HEK293T (cell line): ENCODE measurements around the gene HMGN5.
A peak's percentile ranks its signal among the peaks of the same experiment; 100 is the strongest.

Experiments used
- CTCF ChIA-PET: fragments of 350-600 bp; formaldehyde crosslinking; extraction: SDS; loops from one replicate; lab custom pipeline; 2021; ENCODE audit warnings: antibody characterized with exemption, inconsistent platforms; lab: Yijun Ruan, JAX
- POLR2A ChIA-PET: fragments of 350-600 bp; formaldehyde crosslinking; extraction: SDS; loops from one replicate; lab custom pipeline; 2020; ENCODE audit warnings: antibody characterized with exemption, inconsistent platforms; lab: Yijun Ruan, JAX
- DNase-seq: peaks from one replicate; pipeline ENCODE4 v3.0.0; 2012; ENCODE audit warnings: mixed read lengths; ENCODE audit errors: extremely low spot score
- ARNT ChIP-seq: fragments of 450-650 bp; IDR thresholded peaks from 2 replicates; pipeline ENCODE4 v1.6.1; 2017; ENCODE audit warnings: mild to moderate bottlenecking
- BHLHE40 ChIP-seq: fragments of 450-650 bp; IDR thresholded peaks from 2 replicates; pipeline ENCODE4 v1.6.1; 2016; ENCODE audit warnings: mild to moderate bottlenecking, moderate library complexity, borderline replicate concordance
- CTBP1 ChIP-seq: fragments of 450-650 bp; IDR thresholded peaks from 2 replicates; pipeline ENCODE4 v1.6.1; 2016; ENCODE audit warnings: borderline replicate concordance
- ELF4 ChIP-seq: fragments of 450-650 bp; IDR thresholded peaks from 2 replicates; pipeline ENCODE4 v1.6.1; 2017; ENCODE audit warnings: antibody characterized with exemption
- FOXA1 ChIP-seq: fragments of 450-650 bp; IDR thresholded peaks from 2 replicates; pipeline ENCODE4 v1.6.1; 2016; ENCODE audit warnings: mild to moderate bottlenecking
- FOXK2 ChIP-seq: fragments of 450-650 bp; IDR thresholded peaks from 2 replicates; pipeline ENCODE4 v1.6.1; 2016; ENCODE audit warnings: mild to moderate bottlenecking
- FOXM1 ChIP-seq: fragments of 450-650 bp; IDR thresholded peaks from 2 replicates; pipeline ENCODE4 v1.6.1; 2017; ENCODE audit warnings: mild to moderate bottlenecking, borderline replicate concordance
- HDGF ChIP-seq: fragments of 450-650 bp; IDR thresholded peaks from 2 replicates; pipeline ENCODE4 v1.6.1; 2017; ENCODE audit warnings: antibody characterized with exemption, borderline replicate concordance
- L3MBTL2 ChIP-seq: fragments of 450-650 bp; conservative IDR thresholded peaks from 2 replicates; pipeline ENCODE4 v1.6.1; 2016; ENCODE audit warnings: mild to moderate bottlenecking
- LEF1 ChIP-seq: fragments of 450-650 bp; IDR thresholded peaks from 2 replicates; pipeline ENCODE4 v1.6.1; 2017; ENCODE audit warnings: mild to moderate bottlenecking, borderline replicate concordance
- NFRKB ChIP-seq: fragments of 450-650 bp; IDR thresholded peaks from 2 replicates; pipeline ENCODE4 v1.6.1; 2016; ENCODE audit warnings: mild to moderate bottlenecking, moderate library complexity
- SP1 ChIP-seq: fragments of 450-650 bp; IDR thresholded peaks from 2 replicates; pipeline ENCODE4 v1.6.1; 2017
- SUZ12 ChIP-seq: fragments of 450-650 bp; IDR thresholded peaks from 2 replicates; pipeline ENCODE4 v1.6.1; 2016; ENCODE audit warnings: mild to moderate bottlenecking
- TARDBP ChIP-seq: fragments of 450-650 bp; IDR thresholded peaks from 2 replicates; pipeline ENCODE4 v1.6.1; 2016
- ZNF384 ChIP-seq: fragments of 450-650 bp; IDR thresholded peaks from 2 replicates; pipeline ENCODE4 v1.6.1; 2016
- TF ChIP-seq, protein P1 (sequence below): fragments of 450-650 bp; IDR thresholded peaks from 2 replicates; pipeline ENCODE4 v1.6.1; 2016

The HMGN5 gene

DNA sequence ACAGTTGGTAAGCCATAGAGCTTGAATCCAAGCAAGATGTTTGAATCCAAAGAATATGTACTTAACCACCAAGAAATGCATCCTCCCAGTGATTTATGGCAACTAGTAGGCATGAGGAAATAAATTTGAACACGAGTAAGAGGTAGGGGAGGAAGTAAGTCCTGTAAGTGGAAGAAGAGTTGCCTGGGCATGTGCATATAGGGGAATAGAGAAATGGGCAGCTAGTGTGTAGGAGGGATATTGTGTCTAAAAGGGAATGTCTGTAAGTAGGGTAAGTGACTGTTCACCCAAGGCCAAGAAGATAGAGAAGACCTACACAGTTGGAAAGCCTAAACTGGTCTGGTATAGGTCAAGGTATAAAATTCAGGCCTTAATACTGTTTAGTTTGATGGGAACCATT lies 4.8 kb upstream of the HMGN5 start:
- TF ChIP-seq, protein P1, sequence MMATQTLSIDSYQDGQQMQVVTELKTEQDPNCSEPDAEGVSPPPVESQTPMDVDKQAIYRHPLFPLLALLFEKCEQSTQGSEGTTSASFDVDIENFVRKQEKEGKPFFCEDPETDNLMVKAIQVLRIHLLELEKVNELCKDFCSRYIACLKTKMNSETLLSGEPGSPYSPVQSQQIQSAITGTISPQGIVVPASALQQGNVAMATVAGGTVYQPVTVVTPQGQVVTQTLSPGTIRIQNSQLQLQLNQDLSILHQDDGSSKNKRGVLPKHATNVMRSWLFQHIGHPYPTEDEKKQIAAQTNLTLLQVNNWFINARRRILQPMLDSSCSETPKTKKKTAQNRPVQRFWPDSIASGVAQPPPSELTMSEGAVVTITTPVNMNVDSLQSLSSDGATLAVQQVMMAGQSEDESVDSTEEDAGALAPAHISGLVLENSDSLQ = no peak
- TF ChIP-seq FOXM1 (no peak), ARNT (no peak), ELF4 (no peak), FOXK2 (no peak), HDGF (no peak), NFRKB (no peak), BHLHE40 (no peak), SP1 (no peak), L3MBTL2 (no peak), FOXA1 (no peak), LEF1 (no peak)
- ChIA-PET CTCF (no interaction called here), POLR2A (no interaction called here)
- no peak for DNase-seq

DNA sequence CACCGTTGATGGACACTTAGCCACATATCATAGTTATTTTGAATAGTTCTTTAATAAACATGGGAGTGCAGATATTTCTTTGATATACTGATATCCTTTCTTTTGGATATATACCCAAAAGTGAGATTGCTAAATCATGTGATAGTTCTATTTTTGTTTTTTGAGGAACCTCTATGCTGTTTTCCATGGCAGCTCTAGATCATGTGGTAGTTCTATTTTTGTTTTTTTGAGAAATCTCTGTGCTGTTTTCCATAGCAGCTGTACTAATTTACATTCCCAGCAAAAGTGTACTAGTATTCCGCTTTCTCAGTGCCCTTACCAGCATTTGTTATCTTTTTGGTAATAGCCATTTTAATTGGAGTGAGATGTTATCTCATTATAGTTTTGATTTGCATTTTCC lies 3.8 kb upstream of the HMGN5 start:
- TF ChIP-seq TARDBP (no peak), LEF1 (no peak), L3MBTL2 (no peak), NFRKB (no peak), SP1 (no peak), FOXM1 (no peak), SUZ12 (no peak), BHLHE40 (no peak), HDGF (no peak), ZNF384 (no peak), ARNT (no peak), FOXA1 (no peak), ELF4 (no peak), CTBP1 (no peak)
- TF ChIP-seq, protein P1 = no peak
- DNase-seq = no peak
- ChIA-PET POLR2A (no interaction called here), CTCF (no interaction called here)

DNA sequence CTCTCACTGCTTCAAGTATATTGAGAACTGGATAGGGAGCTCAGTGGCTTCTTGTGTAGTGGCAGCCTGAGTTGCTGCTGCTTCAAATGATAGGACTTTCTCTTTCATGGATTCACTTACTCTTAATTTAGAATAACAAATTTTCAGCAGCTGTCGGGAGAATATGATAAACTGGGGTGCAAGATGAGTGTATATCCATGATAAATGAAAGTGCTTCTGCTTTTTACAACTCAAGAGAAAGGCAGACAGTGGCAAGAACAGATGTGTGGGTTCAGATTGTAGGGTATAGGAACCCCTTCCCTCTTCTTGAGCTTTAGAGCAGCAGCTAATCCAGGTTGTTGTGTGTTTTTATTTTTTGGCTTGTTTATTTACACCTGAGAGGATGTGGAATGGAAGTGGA lies 1.2 kb upstream of the HMGN5 start:
- TF ChIP-seq FOXM1 = no peak
- no peak for TF ChIP-seq LEF1
- no peak for TF ChIP-seq FOXA1
- TF ChIP-seq FOXK2 = no peak
- no peak for TF ChIP-seq SUZ12
- no peak for TF ChIP-seq CTBP1
- no peak for TF ChIP-seq SP1
- TF ChIP-seq ZNF384 = no peak
- TF ChIP-seq ELF4 = no peak
- ChIA-PET POLR2A (no interaction called here), CTCF (interaction anchor here (1.2 kb wide), 1 partner anchor 175 kb away, joined by 3 read pairs; no protein-coding TSS in a partner anchor)
- DNase-seq = no peak

DNA sequence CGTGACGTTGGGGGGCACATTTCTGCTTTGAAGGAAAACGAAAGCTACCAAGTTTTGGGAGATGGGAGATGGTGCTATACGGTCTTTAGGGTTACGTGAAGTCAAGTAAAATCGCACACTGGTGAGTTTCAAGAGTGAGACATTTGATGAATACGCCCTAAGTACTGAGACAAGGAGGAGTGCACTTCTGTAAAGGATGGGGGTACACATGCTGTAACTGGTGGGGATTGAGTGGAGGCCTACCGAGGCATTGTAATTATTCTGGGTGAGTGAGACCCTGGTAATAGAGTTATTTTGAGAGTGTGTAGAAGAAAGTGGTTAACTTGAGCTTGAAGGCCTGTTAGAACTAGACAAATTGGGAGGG lies 725 bp upstream of the HMGN5 start:
- TF ChIP-seq SUZ12 (no peak), NFRKB (no peak), LEF1 (no peak), TARDBP (no peak), BHLHE40 (no peak), SP1 (no peak), ZNF384 (no peak)
- ChIA-PET CTCF (interaction anchor here (0.6 to 1.8 kb wide), 4 partner anchors 75 to 191 kb away, joined by 3 to 9 read pairs (median 4); no protein-coding TSS in a partner anchor), POLR2A (interaction anchor here (0.7 to 1.7 kb wide), 5 partner anchors 9 to 394 kb away, joined by 3 to 11 read pairs (median 4); no protein-coding TSS in a partner anchor)
- no peak for DNase-seq

DNA sequence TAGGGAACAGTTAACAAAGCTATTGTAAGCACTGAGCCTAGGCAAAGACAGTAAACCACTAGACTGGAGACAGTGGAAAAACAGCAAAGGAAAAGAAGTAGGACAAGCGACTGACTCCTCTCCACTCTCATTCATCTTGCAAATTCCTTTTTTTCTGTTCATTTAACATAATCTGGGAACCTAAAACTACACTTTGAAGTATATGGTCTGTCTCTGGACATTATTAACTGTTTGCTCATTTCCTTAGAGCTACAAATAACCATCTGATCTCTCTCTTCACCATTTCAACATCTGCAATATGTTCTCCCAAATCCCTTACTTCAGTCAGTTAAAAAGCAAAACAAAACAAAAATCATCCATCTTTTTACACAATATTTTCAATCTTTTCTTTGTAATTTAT lies 642 bp downstream of the HMGN5 start:
- ChIA-PET POLR2A (interaction anchor here (0.8 to 1.7 kb wide), 2 partner anchors 81 to 176 kb away, joined by 3 to 11 read pairs; no protein-coding TSS in a partner anchor), CTCF (interaction anchor here (1.8 kb wide), 1 partner anchor 80 kb away, joined by 9 read pairs; no protein-coding TSS in a partner anchor)
- no peak for DNase-seq
- TF ChIP-seq SUZ12 (no peak), FOXA1 (no peak), BHLHE40 (no peak), TARDBP (no peak), FOXM1 (no peak), CTBP1 (no peak), L3MBTL2 (no peak), ARNT (no peak), NFRKB (no peak), ZNF384 (no peak), ELF4 (no peak), LEF1 (no peak)
- TF ChIP-seq, protein P1 = no peak

DNA sequence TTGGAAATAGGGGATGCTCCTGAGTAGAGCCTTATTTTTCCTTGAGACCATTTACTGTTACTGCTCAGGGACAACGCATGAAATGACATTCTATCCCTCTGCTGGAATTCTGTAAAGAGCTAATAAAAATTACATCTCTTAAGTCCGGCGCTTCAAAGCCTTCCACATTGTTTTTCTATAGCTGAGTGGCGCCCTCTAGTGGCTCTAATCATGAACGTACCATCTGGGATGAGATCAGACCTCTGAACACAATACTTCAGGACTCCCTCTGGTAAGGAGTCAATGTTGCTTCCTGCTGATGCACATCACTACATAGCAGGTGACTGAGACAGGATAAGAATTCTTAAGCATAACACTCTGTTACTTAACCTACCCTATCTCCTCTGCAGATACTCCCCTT lies 6.0 kb downstream of the HMGN5 start:
- TF ChIP-seq SP1 (no peak), LEF1 (no peak), HDGF (no peak), BHLHE40 (no peak), FOXK2 (no peak), FOXA1 (no peak), ZNF384 (no peak), FOXM1 (no peak), TARDBP (no peak)
- POLR2A ChIA-PET = no interaction called here
- CTCF ChIA-PET = interaction anchor here (0.5 to 1.1 kb wide), 6 partner anchors 9 to 494 kb away, joined by 3 to 5 read pairs (median 3); no protein-coding TSS in a partner anchor
- peak; percentile 58 for DNase-seq

DNA sequence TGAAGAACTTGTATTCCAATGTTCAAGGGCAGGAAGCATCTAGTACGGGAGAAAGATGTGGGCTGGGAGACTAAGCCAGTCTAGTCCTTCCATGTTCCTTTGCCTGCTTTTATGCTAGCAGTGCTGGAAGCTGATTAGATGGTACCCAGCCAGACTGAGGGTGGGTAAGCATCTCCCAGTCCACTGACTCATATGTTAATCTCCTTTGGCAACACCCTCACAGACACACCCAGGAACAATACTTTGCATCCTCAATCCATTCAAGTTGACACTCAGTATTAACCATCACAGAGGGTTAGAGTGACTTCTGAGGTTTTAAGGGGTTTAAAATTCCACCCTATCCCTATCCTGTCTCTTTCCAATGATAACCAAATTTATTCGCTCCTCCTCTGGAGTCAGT lies 6.5 kb downstream of the HMGN5 start:
- TF ChIP-seq L3MBTL2 = no peak
- no peak for TF ChIP-seq NFRKB
- TF ChIP-seq SP1 = no peak
- POLR2A ChIA-PET = no interaction called here
- no peak for DNase-seq
- CTCF ChIA-PET = interaction anchor here (0.5 to 1.1 kb wide), 6 partner anchors 9 to 494 kb away, joined by 3 to 5 read pairs (median 3); no protein-coding TSS in a partner anchor
